SK-N-SH (cell line): ENCODE measurements around the gene SUPT4H1. TPM values are rescaled to one million over a fixed set of nuclear protein-coding genes. Genes with fewer than 3 reads are reported as not detected.
A peak's percentile ranks its signal among the peaks of the same experiment; 100 is the strongest.

ENCODE experiments used
- CTCF ChIA-PET: fragments of 300-600, 350-600 bp; formaldehyde crosslinking; extraction: SDS; loops from one replicate; lab custom pipeline; 2021; lab: Yijun Ruan, JAX
- POLR2A ChIA-PET: fragments of 350-600 bp; sonication (Branson Sonifier 250); formaldehyde crosslinking; extraction: SDS; loops from one replicate; lab custom pipeline; 2020; ENCODE audit warnings: antibody characterized with exemption, inconsistent platforms; lab: Yijun Ruan, JAX
- DNase-seq: peaks from one replicate; pipeline ENCODE4 v3.0.0; 2012
- H2AFZ ChIP-seq: fragments of 200-600 bp; sonication (generic); 2 replicates; pipeline ENCODE4 v1.8.1; 2016; ENCODE audit warnings: antibody characterized with exemption, mild to moderate bottlenecking, low read depth
- H3F3A ChIP-seq: fragments of 200-600 bp; sonication (generic); replicated peaks from 2 replicates; pipeline ENCODE3; 2016; ENCODE audit warnings: antibody characterized with exemption, mild to moderate bottlenecking; ENCODE audit not compliant: insufficient read depth
- H3K27ac ChIP-seq, 2 experiments: fragments of 200-500 bp in 1 of 2; fragments of 200-600 bp in 1 of 2; sonication (Bioruptor generic) in 1 of 2; sonication (generic), shearing (Covaris generic) in 1 of 2; 2 replicates each; pipeline versions ENCODE4 v1.5.1 to v1.6.1; 2014 to 2016; ENCODE audit warnings: low read depth in 2 of 2, inconsistent platforms in 1 of 2, low read length in 1 of 2, mild to moderate bottlenecking in 1 of 2, mixed read lengths in 1 of 2
- H3K27me3 ChIP-seq: fragments of 200-600 bp; sonication (generic), shearing (Covaris generic); 2 replicates; pipeline ENCODE4 v1.6.1; 2016; ENCODE audit warnings: mixed run types; ENCODE audit not compliant: insufficient read depth
- H3K36me3 ChIP-seq, 2 experiments: fragments of 200-500 bp in 1 of 2; fragments of 200-600 bp in 1 of 2; sonication (Bioruptor generic) in 1 of 2; sonication (generic) in 1 of 2; replicated peaks in 1 of 2; 2 replicates each; pipeline versions ENCODE3 to v1.5.1; 2014 to 2016; ENCODE audit warnings: low read length in 1 of 2, mild to moderate bottlenecking in 1 of 2; ENCODE audit not compliant: insufficient read depth in 2 of 2, control insufficient read depth in 1 of 2
- H3K4me1 ChIP-seq, 2 experiments: fragments of 200-500 bp in 1 of 2; fragments of 200-600 bp in 1 of 2; sonication (Bioruptor generic) in 1 of 2; sonication (generic), shearing (Covaris generic) in 1 of 2; 2 replicates each; pipeline versions ENCODE4 v1.5.1 to v1.6.1; 2014 to 2016; ENCODE audit warnings: low read depth in 1 of 2, low read length in 1 of 2, mixed run types in 1 of 2; ENCODE audit not compliant: insufficient read depth in 2 of 2, control insufficient read depth in 1 of 2
- H3K4me2 ChIP-seq: fragments of 200-600 bp; sonication (generic), shearing (Covaris generic); 2 replicates; pipeline ENCODE4 v1.6.1; 2017; ENCODE audit warnings: mixed run types
- H3K4me3 ChIP-seq, 2 experiments: fragments of 200-500 bp in 1 of 2; fragments of 200-600 bp in 1 of 2; sonication (Bioruptor generic) in 1 of 2; sonication (generic), shearing (Covaris generic) in 1 of 2; 2 replicates each; pipeline versions ENCODE4 v1.5.1 to v1.8.1; 2014 to 2016; ENCODE audit warnings: low read depth in 2 of 2, inconsistent platforms in 1 of 2, low read length in 1 of 2, mild to moderate bottlenecking in 1 of 2, mixed read lengths in 1 of 2, moderate library complexity in 1 of 2
- H3K79me2 ChIP-seq: fragments of 200-600 bp; sonication (generic); 2 replicates; pipeline ENCODE4 v1.8.1; 2017; ENCODE audit warnings: mild to moderate bottlenecking; ENCODE audit not compliant: insufficient read depth
- H3K9ac ChIP-seq: fragments of 200-600 bp; sonication (generic); 2 replicates; pipeline ENCODE4 v1.6.1; 2017; ENCODE audit warnings: mixed run types
- H3K9me2 ChIP-seq: fragments of 200-600 bp; sonication (generic); 2 replicates; pipeline ENCODE4 v1.6.1; 2017; ENCODE audit warnings: mixed run types
- H3K9me3 ChIP-seq: fragments of 200-600 bp; sonication (generic); 2 replicates; pipeline ENCODE4 v1.6.1; 2017; ENCODE audit warnings: mixed run types, mild to moderate bottlenecking, moderate library complexity
- H4K20me1 ChIP-seq: fragments of 200-600 bp; sonication (generic); 2 replicates; pipeline ENCODE4 v1.6.1; 2017; ENCODE audit warnings: mild to moderate bottlenecking, mixed run types; ENCODE audit not compliant: insufficient read depth
- CHD2 ChIP-seq: fragments of 150-350 bp; IDR thresholded peaks from 2 replicates; pipeline ENCODE4 v1.6.1; 2018; ENCODE audit warnings: low read length; ENCODE audit not compliant: partially characterized antibody
- CTCF ChIP-seq: fragments of 200-600 bp; sonication (generic); IDR thresholded peaks from 2 replicates; pipeline ENCODE4 v1.6.1; 2017; ENCODE audit warnings: antibody characterized with exemption, mild to moderate bottlenecking, moderate library complexity
- ELF1 ChIP-seq: IDR thresholded peaks from 2 replicates; pipeline ENCODE4 v1.4.0; 2012
- EZH2phosphoT487 ChIP-seq: fragments of 200-600 bp; sonication (generic); IDR thresholded peaks from 2 replicates; pipeline ENCODE4 v1.6.1; 2017; ENCODE audit warnings: low read depth, mixed run types, mild to moderate bottlenecking, antibody characterized with exemption, moderate library complexity, borderline replicate concordance
- FOXJ3 ChIP-seq: sonication (generic); formaldehyde crosslinking; IDR thresholded peaks from 2 replicates; pipeline ENCODE4 v1.5.1; 2020; ENCODE audit warnings: mild to moderate bottlenecking, missing genetic modification reagents
- FOXM1 ChIP-seq: IDR thresholded peaks from 2 replicates; pipeline ENCODE4 v1.4.0; 2012; ENCODE audit warnings: low read depth, mild to moderate bottlenecking
- IRF3 ChIP-seq: fragments of 150-350 bp; IDR thresholded peaks from 2 replicates; pipeline ENCODE4 v1.6.1; 2016; ENCODE audit warnings: mild to moderate bottlenecking, low read depth, low read length
- MXI1 ChIP-seq: IDR thresholded peaks from 2 replicates; pipeline ENCODE4 v1.6.1; 2012; ENCODE audit warnings: mild to moderate bottlenecking, low read depth, low read length, improper control_type of control experiment
- NRF1 ChIP-seq: IDR thresholded peaks from 2 replicates; pipeline ENCODE4 v1.6.1; 2012; ENCODE audit warnings: low read depth, mild to moderate bottlenecking, low read length
- REST ChIP-seq: IDR thresholded peaks from 2 replicates; pipeline ENCODE4 v1.6.1; 2012; ENCODE audit warnings: mild to moderate bottlenecking, low read depth, low read length, moderate library complexity
- TCF12 ChIP-seq: IDR thresholded peaks from 2 replicates; pipeline ENCODE4 v1.4.0; 2012
- WGBS: methylation state at CpG from one replicate; pipeline ENCODE4 v1.1.6; 2017; ENCODE audit warnings: low lambda C conversion rate; 5-methylcytosine and 5-hydroxymethylcytosine counted together
- polyA plus RNA-seq, 3 experiments: library from polyadenylated mRNA; depleted of rRNA; stranded (reverse); fragments of >200 nt; gene quantifications; 2 replicates each; pipeline ENCODE4 v1.2.3, GENCODE V29; 2012

SUPT4H1 gene
- polyA plus RNA-seq, 1 of the 3 experiments (the other 2 are of a cell fraction) = 165 TPM

GRCh38 chr17:58324409-58325288 lies 27.4 kb downstream of the SUPT4H1 start:
- H3K79me2 ChIP-seq = no peaks in the 10 kb centered on the region
- no peaks in the 10 kb centered on the region for H3K9me2 ChIP-seq
- no peaks in the 10 kb centered on the region for H3F3A ChIP-seq
- no peaks in the 10 kb centered on the region for H3K36me3 ChIP-seq
- POLR2A ChIA-PET = interaction anchor here (1.1 to 5.8 kb wide), 3 partner anchors 10 to 27 kb away, joined by 4 to 57 read pairs (median 5); partner anchors contain the start of gene SUPT4H1
- H4K20me1 ChIP-seq = no peaks in the 10 kb centered on the region
- no peaks in the 10 kb centered on the region for H3K9me3 ChIP-seq
- TF ChIP-seq IRF3 (no peak), NRF1 (no peak), FOXM1 (no peak), ELF1 (no peak), EZH2phosphoT487 (no peak), CHD2 (no peak), MXI1 (peak; percentile 55)
- peaks cover 0 to 40% of the 10 kb centered on the region in 2 experiments; a peak in 1 of 4 replicates for H3K4me1 ChIP-seq
- peaks cover 21% of the 10 kb centered on the region; the same call in 1 of the 2 replicates for H3K27me3 ChIP-seq
- WGBS = 41% methylated on average over 26 of the region's 66 CpGs
- peak overlapping the region; percentile 51; the same call in 1 of the 2 replicates for H2AFZ ChIP-seq
- CTCF ChIA-PET = interaction anchor here (0.8 to 3.9 kb wide), 7 partner anchors 7 to 1315 kb away, joined by 3 to 21 read pairs (median 6); partner anchors contain the start of genes RNF43 and SUPT4H1
- peak overlapping the region; percentile 65; the same call in 1 of the 2 replicates for H3K4me2 ChIP-seq
- no peak overlapping the region for H3K9ac ChIP-seq
- peak overlapping the region in 1 of 2 experiments; percentile 56; a peak in 1 of 4 replicates for H3K27ac ChIP-seq
- H3K4me3 ChIP-seq = peak overlapping the region; percentile 32 to 53; a peak in 3 of 4 replicates
- DNase-seq = peak; percentile 97

- H3K9ac ChIP-seq = no peak overlapping the region
- H3K4me3 ChIP-seq = peak overlapping the region; percentile 32 to 53; a peak in 3 of 4 replicates
- no peaks in the 10 kb centered on the region for H3K36me3 ChIP-seq
- H3K4me2 ChIP-seq = peak overlapping the region; percentile 65; the same call in 1 of the 2 replicates
- POLR2A ChIA-PET = interaction anchor here (2.1 to 5.8 kb wide), 2 partner anchors 9 to 27 kb away, joined by 5 to 57 read pairs; partner anchors contain the start of gene SUPT4H1
- H3K27ac ChIP-seq = peak overlapping the region in 1 of 2 experiments; percentile 56; a peak in 1 of 4 replicates
- H3K9me2 ChIP-seq = no peaks in the 10 kb centered on the region
- no peak for DNase-seq
- no peaks in the 10 kb centered on the region for H3F3A ChIP-seq
- no peak overlapping the region; the same call in 1 of the 2 replicates for H2AFZ ChIP-seq
- H3K79me2 ChIP-seq = no peaks in the 10 kb centered on the region
- WGBS = 57% methylated on average over 6 of the region's 13 CpGs
- no peaks in the 10 kb centered on the region for H4K20me1 ChIP-seq
- peaks cover 21% of the 10 kb centered on the region; the same call in 1 of the 2 replicates for H3K27me3 ChIP-seq
- no peaks in the 10 kb centered on the region for H3K9me3 ChIP-seq
- CTCF ChIA-PET = interaction anchor here (0.8 to 3.9 kb wide), 7 partner anchors 19 to 1314 kb away, joined by 3 to 21 read pairs (median 3); partner anchors contain the start of genes RNF43 and SUPT4H1
- no peak for TF ChIP-seq FOXJ3
- TF ChIP-seq REST = no peak
- no peak for TF ChIP-seq CTCF
- TF ChIP-seq TCF12 = no peak
- H3K4me1 ChIP-seq = peaks cover 0 to 35% of the 10 kb centered on the region in 2 experiments; a peak in 1 of 4 replicates
Observed at GRCh38 chr17:58324056-58324408, 28.0 kb downstream of the SUPT4H1 start.
